Muscle layer of colon (tissue), 2 donors: ENCODE measurements around the gene FAM151A.
"Not testable (repeated sequence)": the region's sequence is repeated elsewhere in the genome, so short reads cannot be mapped to it uniquely, and the experiment has no call there.

Experiments
- H3K27ac ChIP-seq: one replicate; pipeline ENCODE4 v1.7.0; 2013; ENCODE audit warnings: low read depth, mild to moderate bottlenecking, low read length, moderate library complexity
- H3K27me3 ChIP-seq, 2 donors: one replicate each; pipeline ENCODE4 v1.7.0; 2013; ENCODE audit warnings: low read length in 2 of 2, mild to moderate bottlenecking in 2 of 2; ENCODE audit not compliant: insufficient read depth in 2 of 2, control insufficient read depth in 1 of 2
- H3K36me3 ChIP-seq: one replicate; pipeline ENCODE4 v1.7.0; 2013; ENCODE audit warnings: mild to moderate bottlenecking, low read length; ENCODE audit not compliant: insufficient read depth
- H3K4me1 ChIP-seq: one replicate; pipeline ENCODE4 v1.7.0; 2013; ENCODE audit warnings: mild to moderate bottlenecking, low read length; ENCODE audit not compliant: insufficient read depth
- H3K4me3 ChIP-seq, 2 donors: one replicate each; pipeline ENCODE4 v1.7.0; 2013; ENCODE audit warnings: low read length in 2 of 2, low read depth in 1 of 2, mild to moderate bottlenecking in 1 of 2, moderate library complexity in 1 of 2
- H3K9ac ChIP-seq: one replicate; pipeline ENCODE4 v1.7.0; 2013; ENCODE audit warnings: low read length
- H3K9me3 ChIP-seq: one replicate; pipeline ENCODE4 v1.7.0; 2013; ENCODE audit warnings: mild to moderate bottlenecking, low read length
- donor health status: abdominal sarcoma.
- donor health status: Adenocarcinoma of cecum.

FAM151A gene

GRCh38 chr1:54651608-54652007 is 28.3 kb upstream of the FAM151A start:
- H3K27ac ChIP-seq = no peak overlapping the region

GRCh38 chr1:54650417-54650816 is 27.1 kb upstream of the FAM151A start:
- Histone ChIP-seq H3K9me3 (no peaks in the 10 kb centered on the region), H3K4me3 (no peak overlapping the region), H3K9ac (no peak overlapping the region), H3K4me1 (peaks cover 12% of the 10 kb centered on the region), H3K36me3 (no peaks in the 10 kb centered on the region), H3K27me3 (no peaks in the 10 kb centered on the region), H3K27ac (no peak overlapping the region)

More at GRCh38 chr1:54651608-54652007, 28.3 kb upstream of the FAM151A start:
- Histone ChIP-seq H3K9me3 (no peaks in the 10 kb centered on the region), H3K27me3 (no peaks in the 10 kb centered on the region), H3K36me3 (no peaks in the 10 kb centered on the region), H3K9ac (no peak overlapping the region), H3K4me1 (peaks cover 1% of the 10 kb centered on the region), H3K4me3 (no peak overlapping the region)

GRCh38 chr1:54649921-54650320 is 26.6 kb upstream of the FAM151A start:
- H3K9ac ChIP-seq = no peak overlapping the region
- no peaks in the 10 kb centered on the region for H3K27me3 ChIP-seq
- H3K4me3 ChIP-seq = no peak overlapping the region
- no peaks in the 10 kb centered on the region for H3K36me3 ChIP-seq
- H3K9me3 ChIP-seq = no peaks in the 10 kb centered on the region
- H3K4me1 ChIP-seq = peaks cover 12% of the 10 kb centered on the region
- no peak overlapping the region for H3K27ac ChIP-seq

- no peak overlapping the region for H3K4me3 ChIP-seq
- H3K27ac ChIP-seq = no peak overlapping the region
- H3K9ac ChIP-seq = no peak overlapping the region
- H3K27me3 ChIP-seq = no peaks in the 10 kb centered on the region
- H3K9me3 ChIP-seq = no peaks in the 10 kb centered on the region
- no peaks in the 10 kb centered on the region for H3K36me3 ChIP-seq
- H3K4me1 ChIP-seq = peaks cover 12% of the 10 kb centered on the region
Observed at GRCh38 chr1:54649130-54649898, 26.0 kb upstream of the FAM151A start.

- H3K27me3 ChIP-seq = no peaks in the 10 kb centered on the region
- H3K4me3 ChIP-seq = no peak overlapping the region
- peaks cover 12% of the 10 kb centered on the region for H3K4me1 ChIP-seq
- no peaks in the 10 kb centered on the region for H3K36me3 ChIP-seq
- no peak overlapping the region for H3K9ac ChIP-seq
- H3K9me3 ChIP-seq = no peaks in the 10 kb centered on the region
- no peak overlapping the region for H3K27ac ChIP-seq
Observed at GRCh38 chr1:54645806-54646676, 22.7 kb upstream of the FAM151A start.

GRCh38 chr1:54643736-54644135 is 20.4 kb upstream of the FAM151A start:
- Histone ChIP-seq H3K9me3 (no peaks in the 10 kb centered on the region), H3K4me3 (no peak overlapping the region), H3K4me1 (peaks cover 12% of the 10 kb centered on the region), H3K27me3 (no peaks in the 10 kb centered on the region), H3K27ac (no peak overlapping the region), H3K9ac (no peak overlapping the region), H3K36me3 (no peaks in the 10 kb centered on the region)

GRCh38 chr1:54640863-54641836 is 17.8 kb upstream of the FAM151A start, which contains the start of gene MROH7:
MROH7 (plus strand) TSS chr1:54641786; CDS start chr1:54652927, 11,141 bp downstream.
- Histone ChIP-seq H3K9ac (no peak within 1 kb of the TSS), H3K9me3 (no peaks in the 10 kb centered on the region), H3K27me3 (no peaks in the 10 kb centered on the region), H3K4me1 (peaks cover 6% of the 10 kb centered on the region), H3K36me3 (no peaks in the 10 kb centered on the region), H3K4me3 (no peak within 1 kb of the TSS), H3K27ac (no peak within 1 kb of the TSS)

- Histone ChIP-seq H3K4me3 (no peak overlapping the region), H3K36me3 (no peaks in the 10 kb centered on the region), H3K9ac (no peak overlapping the region), H3K4me1 (no peaks in the 10 kb centered on the region), H3K9me3 (no peaks in the 10 kb centered on the region), H3K27me3 (no peaks in the 10 kb centered on the region), H3K27ac (no peak overlapping the region)
Observed at GRCh38 chr1:54640361-54640760, 17.0 kb upstream of the FAM151A start.

GRCh38 chr1:54636461-54637446 is 13.4 kb upstream of the FAM151A start:
- H3K9ac ChIP-seq, H3K27ac ChIP-seq, H3K4me3 ChIP-seq, H3K36me3 ChIP-seq, H3K27me3 ChIP-seq, H3K9me3 ChIP-seq, H3K4me1 ChIP-seq: not testable (repeated sequence)

GRCh38 chr1:54635804-54636203 is 12.5 kb upstream of the FAM151A start:
- H3K9ac ChIP-seq, H3K9me3 ChIP-seq, H3K4me3 ChIP-seq, H3K27ac ChIP-seq, H3K4me1 ChIP-seq, H3K27me3 ChIP-seq, H3K36me3 ChIP-seq: not testable (repeated sequence)
